Fibroblast of skin of right biceps (primary cell): ENCODE results near the gene MBL2.

Source experiments
- DNase-seq: peaks from one replicate; pipeline ENCODE4 v3.0.0-alpha.2; 2013

MBL2 gene

GRCh38 chr10:52772623-52773022, at the start of gene MBL2:
Gene MBL2 (minus strand): TSS chr10:52772784. CDS start chr10:52771635, 1,149 bp downstream.
- no peak for DNase-seq

GRCh38 chr10:52820309-52820708, 47.7 kb upstream of the MBL2 start:
- no peak for DNase-seq

GRCh38 chr10:52818019-52818418, 45.4 kb upstream of the MBL2 start:
- peak; percentile 53 for DNase-seq

GRCh38 chr10:52814506-52814905, 41.9 kb upstream of the MBL2 start:
- DNase-seq = no peak

- no peak for DNase-seq
Observed at GRCh38 chr10:52811776-52812175, 39.2 kb upstream of the MBL2 start.

GRCh38 chr10:52810761-52811160, 38.2 kb upstream of the MBL2 start:
- no peak for DNase-seq

GRCh38 chr10:52807803-52808202, 35.2 kb upstream of the MBL2 start:
- DNase-seq = no peak

- DNase-seq = no peak
Observed at GRCh38 chr10:52805414-52806285, 33.1 kb upstream of the MBL2 start.

GRCh38 chr10:52801947-52802346, 29.4 kb upstream of the MBL2 start:
- DNase-seq = peak; percentile 46

GRCh38 chr10:52786098-52786497, 13.5 kb upstream of the MBL2 start:
- DNase-seq = no peak

GRCh38 chr10:52785418-52785817, 12.8 kb upstream of the MBL2 start:
- DNase-seq = no peak

- no peak for DNase-seq
Observed at GRCh38 chr10:52783726-52784125, 11.1 kb upstream of the MBL2 start.

- DNase-seq = no peak
Observed at GRCh38 chr10:52782554-52782953, 10.0 kb upstream of the MBL2 start.

- DNase-seq = no peak
Observed at GRCh38 chr10:52780391-52781155, 8.0 kb upstream of the MBL2 start.

- DNase-seq = peak; percentile 59
Observed at GRCh38 chr10:52779541-52780390, 7.2 kb upstream of the MBL2 start.

GRCh38 chr10:52778511-52779392, 6.2 kb upstream of the MBL2 start:
- peak; percentile 34 for DNase-seq

GRCh38 chr10:52777414-52777813, 4.8 kb upstream of the MBL2 start:
- no peak for DNase-seq

- no peak for DNase-seq
Observed at GRCh38 chr10:52776471-52776903, 3.9 kb upstream of the MBL2 start.

- no peak for DNase-seq
Observed at GRCh38 chr10:52775132-52775647, 2.6 kb upstream of the MBL2 start.

GRCh38 chr10:52774600-52775106, 2.1 kb upstream of the MBL2 start:
- no peak for DNase-seq

- DNase-seq = no peak
Observed at GRCh38 chr10:52774182-52774581, 1.6 kb upstream of the MBL2 start.
